Peyer's patch (tissue), 4 donors: ENCODE results near the gene PDE5A. TPM values are rescaled to one million over a fixed set of nuclear protein-coding genes. Genes with fewer than 3 reads are reported as not detected.
A peak's percentile ranks its signal among the peaks of the same experiment; 100 is the strongest.
"Not testable (repeated sequence)": the region's sequence is repeated elsewhere in the genome, so short reads cannot be mapped to it uniquely, and the experiment has no call there.

Experiments
- DNase-seq, 3 donors: peaks; one replicate each; pipeline ENCODE4 v3.0.0-alpha.2; 2017 to 2019
- H3K27ac ChIP-seq, 4 donors: fragments of 200-600 bp; sonication (generic); one replicate each; pipeline ENCODE4 v1.5.1; 2016 to 2019
- H3K27me3 ChIP-seq, 2 donors: fragments of 200-600 bp; sonication (generic); one replicate each; pipeline ENCODE4 v1.5.1; 2019
- H3K36me3 ChIP-seq, 3 donors: fragments of 200-600 bp; sonication (generic); one replicate each; pipeline ENCODE4 v1.5.1; 2016 to 2019
- H3K4me1 ChIP-seq, 4 donors: fragments of 200-600 bp; sonication (generic); one replicate each; pipeline ENCODE4 v1.5.1; 2016 to 2019
- H3K4me3 ChIP-seq, 4 donors: fragments of 200-600 bp; sonication (generic); 1 replicate in 3 of 4; 2 replicates in 1 of 4; pipeline ENCODE4 v1.5.1; 2016 to 2019; ENCODE audit warnings: mild to moderate bottlenecking in 1 of 4
- H3K9me3 ChIP-seq, 4 donors: fragments of 200-600 bp; sonication (generic); one replicate each; pipeline ENCODE4 v1.5.1; 2016 to 2019; ENCODE audit warnings: mild to moderate bottlenecking in 1 of 4
- CTCF ChIP-seq, 6 experiments: fragments of 450-650 bp in 4 of 6; fragments of 200-600 bp in 2 of 6; sonication (generic) in 1 of 6; IDR thresholded peaks; one replicate each; pipeline ENCODE4 v1.5.1; 2017 to 2019; ENCODE audit warnings: antibody characterized with exemption in 6 of 6, mild to moderate bottlenecking in 3 of 6, moderate library complexity in 1 of 6
- POLR2A ChIP-seq, 2 donors: fragments of 450-650 bp; IDR thresholded peaks; one replicate each; pipeline ENCODE4 v1.5.1; 2017; ENCODE audit warnings: antibody characterized with exemption in 2 of 2, mild to moderate bottlenecking in 2 of 2, moderate library complexity in 2 of 2
- total RNA-seq, 4 donors: library from RNA; depleted of rRNA; stranded (reverse); fragments of >200 nt; gene quantifications; one replicate each; pipeline ENCODE4 v1.1.0, GENCODE V29; 2016

Gene PDE5A
- total RNA-seq, 4 donors from 2014 or later: 37.7 to 58.6 (median 47.2) TPM

DNA sequence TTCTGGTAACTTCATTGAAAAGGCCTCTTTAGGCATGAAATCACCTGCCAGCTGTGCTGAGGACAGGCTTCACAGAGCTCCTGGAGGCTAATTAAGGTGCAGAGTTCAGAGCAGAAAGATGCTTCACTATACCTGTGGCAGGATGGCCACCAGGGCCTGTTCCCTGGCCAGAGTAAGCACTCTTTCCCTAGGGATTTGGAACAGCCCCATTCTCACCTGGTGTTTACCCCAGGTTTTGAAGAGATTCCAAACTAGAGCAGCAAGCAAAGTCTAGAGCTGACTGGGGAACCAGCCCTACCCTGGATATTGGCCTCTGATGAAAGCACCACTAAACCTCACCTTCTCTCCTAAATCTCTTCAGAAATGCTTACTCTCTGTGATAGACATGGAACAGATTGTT is 148.8 kb downstream of the PDE5A start:
- Histone ChIP-seq H3K9me3 (no peaks in the 10 kb centered on the region), H3K27ac (peak overlapping the region in 2 of 4 donors; percentile 30 to 58), H3K4me3 (no peak overlapping the region), H3K27me3 (no peaks in the 10 kb centered on the region), H3K36me3 (peaks cover 0 to 12% (median 0%) of the 10 kb centered on the region in 3 donors), H3K4me1 (peaks cover 0 to 10% (median 0%) of the 10 kb centered on the region in 4 donors)
- TF ChIP-seq POLR2A (IDR thresholded peaks at IDR 0.05) (no peak), CTCF (IDR thresholded peaks at IDR 0.05) (peak in 1 of 6 experiments; percentile 18)
- no peak for DNase-seq

- TF ChIP-seq POLR2A (IDR thresholded peaks at IDR 0.05) (no peak), CTCF (IDR thresholded peaks at IDR 0.05) (no peak)
- Histone ChIP-seq H3K4me1 (peaks cover 0 to 10% (median 0%) of the 10 kb centered on the region in 4 donors), H3K4me3 (no peak overlapping the region), H3K9me3 (no peaks in the 10 kb centered on the region), H3K27ac (peak overlapping the region in 2 of 4 donors; percentile 30 to 58), H3K27me3 (no peaks in the 10 kb centered on the region), H3K36me3 (peaks cover 0 to 13% (median 0%) of the 10 kb centered on the region in 3 donors)
- peak in 1 of 3 donors; percentile 50 for DNase-seq
These were observed 149.3 kb downstream of the PDE5A start for GRCh38 chr4:119479180-119479808.

GRCh38 chr4:119478446-119479179 is 150.0 kb downstream of the PDE5A start:
- TF ChIP-seq POLR2A (IDR thresholded peaks at IDR 0.05): peak in 1 of 2 donors; percentile 25
- TF ChIP-seq CTCF (IDR thresholded peaks at IDR 0.05): no peak
- DNase-seq: no peak
- peaks cover 0 to 13% (median 0%) of the 10 kb centered on the region in 3 donors for H3K36me3 ChIP-seq
- H3K27me3 ChIP-seq: no peaks in the 10 kb centered on the region
- peak overlapping the region in 2 of 4 donors; percentile 37 to 58 for H3K27ac ChIP-seq
- peaks cover 0 to 10% (median 0%) of the 10 kb centered on the region in 4 donors for H3K4me1 ChIP-seq
- no peak overlapping the region for H3K4me3 ChIP-seq
- no peaks in the 10 kb centered on the region for H3K9me3 ChIP-seq

DNA sequence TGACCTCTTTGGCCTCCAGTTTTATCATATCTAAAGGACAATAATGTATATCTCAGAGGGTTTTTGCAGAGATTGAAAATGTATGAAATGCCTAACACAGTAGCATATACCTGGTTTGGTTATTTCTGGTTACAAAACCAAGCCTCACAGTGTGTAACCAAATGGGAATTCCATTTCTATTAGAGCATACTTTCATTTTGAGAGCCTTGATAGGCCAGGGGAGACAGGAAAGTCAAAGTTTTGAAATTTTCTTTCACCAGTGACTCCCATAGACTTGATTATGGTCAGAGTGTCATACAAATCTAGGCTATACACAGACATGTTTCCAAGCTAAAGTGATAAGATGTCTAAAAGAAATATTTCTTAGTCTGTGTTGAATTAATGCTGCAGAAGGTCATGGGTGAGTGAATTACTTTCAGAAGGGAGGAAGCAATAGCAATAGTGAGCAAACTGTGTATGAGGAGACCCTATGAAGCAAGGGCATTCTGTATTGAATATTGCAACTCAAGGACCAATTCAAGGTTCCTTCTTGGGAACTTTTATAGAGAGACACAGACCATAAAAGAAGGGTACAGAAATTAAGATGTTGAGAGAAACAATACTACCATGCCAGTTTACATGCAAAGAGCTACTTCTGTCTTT is 151.1 kb downstream of the PDE5A start:
- TF ChIP-seq CTCF (IDR thresholded peaks at IDR 0.05): no peak
- no peak for TF ChIP-seq POLR2A (IDR thresholded peaks at IDR 0.05)
- H3K9me3 ChIP-seq: no peaks in the 10 kb centered on the region
- peaks cover 0 to 7% (median 0%) of the 10 kb centered on the region in 3 donors for H3K36me3 ChIP-seq
- no peaks in the 10 kb centered on the region for H3K27me3 ChIP-seq
- H3K4me3 ChIP-seq: no peak overlapping the region
- H3K4me1 ChIP-seq: peaks cover 0 to 10% (median 0%) of the 10 kb centered on the region in 4 donors
- H3K27ac ChIP-seq: peak overlapping the region in 2 of 4 donors; percentile 27 to 37
- no peak for DNase-seq

- no peak for DNase-seq
- H3K36me3 ChIP-seq: peaks cover 0 to 15% (median 0%) of the 10 kb centered on the region in 3 donors
- H3K9me3 ChIP-seq: no peaks in the 10 kb centered on the region
- H3K4me3 ChIP-seq: no peak overlapping the region
- TF ChIP-seq POLR2A (IDR thresholded peaks at IDR 0.05) (no peak), CTCF (IDR thresholded peaks at IDR 0.05) (no peak)
- H3K4me1 ChIP-seq: no peaks in the 10 kb centered on the region
- no peaks in the 10 kb centered on the region for H3K27me3 ChIP-seq
- H3K27ac ChIP-seq: no peak overlapping the region
These were observed 157.3 kb downstream of the PDE5A start for GRCh38 chr4:119471259-119471658.

DNA sequence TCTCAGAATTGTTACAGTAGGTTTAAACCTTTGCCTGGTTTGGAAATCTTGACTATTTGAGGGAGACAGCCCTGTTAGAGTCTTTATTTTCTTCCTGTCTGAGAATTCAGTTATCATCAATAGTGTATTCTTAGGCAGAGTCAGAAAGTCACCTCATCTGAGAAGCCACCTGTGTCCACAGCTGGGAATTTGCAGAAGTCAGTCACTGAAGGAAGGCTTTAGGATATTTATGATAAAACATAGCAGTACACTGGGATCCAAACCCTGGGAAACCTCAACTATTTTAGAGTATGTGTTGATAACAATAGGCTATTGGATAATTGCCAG is 157.9 kb downstream of the PDE5A start:
- H3K4me3 ChIP-seq, H3K4me1 ChIP-seq, DNase-seq, H3K9me3 ChIP-seq, H3K27me3 ChIP-seq, H3K27ac ChIP-seq: not testable (repeated sequence)
- H3K36me3 ChIP-seq: peaks cover 0 to 14% (median 0%) of the 10 kb centered on the region in 3 donors

DNA sequence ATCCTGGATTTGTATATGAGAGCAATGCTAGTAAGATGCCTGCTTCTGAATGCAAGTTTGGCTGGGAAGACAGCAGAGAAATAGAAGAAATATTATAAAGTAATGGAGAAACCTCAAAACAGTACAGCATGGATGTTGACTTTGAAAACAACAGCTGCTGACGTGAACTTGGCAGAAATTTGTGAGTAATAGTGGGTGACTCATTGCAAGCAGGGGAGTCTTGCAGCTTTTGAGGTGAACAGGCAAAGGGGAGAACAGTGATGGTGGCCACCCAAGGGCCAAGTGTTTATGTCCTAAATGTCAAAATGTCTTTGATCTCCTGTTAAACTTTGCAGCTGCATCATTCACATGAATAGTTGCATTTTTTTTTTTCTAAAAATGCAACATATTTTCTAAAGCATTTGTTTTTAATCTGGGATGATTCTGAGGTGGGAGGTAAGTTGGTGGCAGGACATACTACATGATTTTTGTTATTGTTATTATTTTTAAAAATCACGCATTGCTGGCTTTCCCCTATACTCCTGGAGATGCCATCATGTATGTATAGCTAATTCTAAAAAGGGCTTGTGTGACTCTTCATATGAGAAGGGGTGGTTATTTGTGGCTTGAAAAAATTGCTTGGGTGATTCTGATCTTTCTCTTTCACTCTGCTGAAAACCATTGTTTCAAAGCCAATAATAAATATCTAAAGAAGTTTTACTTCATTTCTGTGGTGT is 158.4 kb downstream of the PDE5A start:
- not testable (repeated sequence) for H3K27me3 ChIP-seq, H3K4me1 ChIP-seq, H3K4me3 ChIP-seq, DNase-seq, H3K27ac ChIP-seq, H3K9me3 ChIP-seq
- H3K36me3 ChIP-seq: peaks cover 0 to 11% (median 0%) of the 10 kb centered on the region in 3 donors

DNA sequence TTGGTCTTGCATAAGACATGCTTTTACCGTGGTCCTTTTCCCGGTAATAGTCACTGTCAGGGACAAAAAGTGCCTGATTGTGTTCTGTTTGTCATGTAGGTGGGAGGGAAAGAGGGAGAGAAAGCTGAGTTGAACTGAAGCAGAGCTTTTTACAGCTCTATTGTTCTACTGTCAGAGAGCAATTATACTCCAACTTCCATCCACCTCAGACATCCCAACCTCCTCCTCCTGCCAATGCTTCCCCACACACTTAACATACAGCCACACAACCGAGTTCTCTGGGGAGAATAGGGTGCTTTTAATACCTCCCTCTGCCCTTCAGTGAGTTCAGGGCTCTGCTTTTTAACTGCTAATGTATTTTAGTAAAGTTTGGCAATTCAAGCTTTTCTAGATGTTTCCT is 159.6 kb downstream of the PDE5A start:
- not testable (repeated sequence) for H3K4me1 ChIP-seq, H3K9me3 ChIP-seq, H3K4me3 ChIP-seq, H3K27me3 ChIP-seq, DNase-seq, H3K27ac ChIP-seq
- peaks cover 0 to 11% (median 0%) of the 10 kb centered on the region in 3 donors for H3K36me3 ChIP-seq
